GM18526 (cell line): Measurements from ENCODE around the gene ADGRB3.

ENCODE experiments used
- POLR2A ChIP-seq: IDR thresholded peaks from 3 replicates; pipeline ENCODE4 v1.6.1; 2011; ENCODE audit not compliant: insufficient read length; ENCODE audit errors: extremely low read depth

Gene ADGRB3

DNA sequence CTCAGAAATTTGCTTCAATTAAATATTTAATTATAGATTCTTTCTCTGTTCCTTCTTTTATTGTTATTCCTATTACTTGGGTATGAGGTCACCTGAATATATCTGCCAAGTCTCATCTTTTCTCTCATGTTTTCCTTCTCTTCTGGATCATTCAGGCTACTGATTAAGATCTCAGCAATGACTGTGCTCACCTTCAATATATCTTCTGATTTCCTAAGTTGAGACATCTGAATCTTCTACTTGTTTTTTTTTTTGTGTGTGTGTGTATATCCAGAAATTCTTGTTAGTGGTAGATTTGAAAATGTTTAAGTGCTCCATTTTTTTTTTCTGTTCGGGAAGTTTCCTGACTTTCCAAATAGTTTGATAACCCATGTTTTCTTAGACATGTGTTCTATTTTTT lies 108.0 kb downstream of the ADGRB3 start:
- TF ChIP-seq POLR2A, result no peak

DNA sequence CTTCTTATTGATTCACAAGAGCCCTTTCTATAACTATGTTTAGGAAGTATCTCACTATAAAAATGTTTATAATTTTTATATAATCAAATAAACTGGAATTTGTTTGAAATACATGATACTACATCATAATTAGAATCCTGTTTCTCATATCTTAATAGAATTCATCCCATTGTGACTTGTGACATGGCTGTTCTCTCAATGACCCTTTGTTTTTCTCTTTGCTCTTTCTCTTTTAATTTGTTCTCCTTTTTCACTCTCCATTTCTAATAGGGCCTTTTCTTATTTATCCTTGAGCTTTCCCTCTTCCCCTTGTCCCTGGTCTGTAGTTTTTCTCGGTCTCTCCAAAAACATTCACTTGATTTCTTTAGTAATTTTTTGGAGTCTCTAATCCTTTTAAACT lies 111.3 kb downstream of the ADGRB3 start:
- TF ChIP-seq POLR2A, result no peak

DNA sequence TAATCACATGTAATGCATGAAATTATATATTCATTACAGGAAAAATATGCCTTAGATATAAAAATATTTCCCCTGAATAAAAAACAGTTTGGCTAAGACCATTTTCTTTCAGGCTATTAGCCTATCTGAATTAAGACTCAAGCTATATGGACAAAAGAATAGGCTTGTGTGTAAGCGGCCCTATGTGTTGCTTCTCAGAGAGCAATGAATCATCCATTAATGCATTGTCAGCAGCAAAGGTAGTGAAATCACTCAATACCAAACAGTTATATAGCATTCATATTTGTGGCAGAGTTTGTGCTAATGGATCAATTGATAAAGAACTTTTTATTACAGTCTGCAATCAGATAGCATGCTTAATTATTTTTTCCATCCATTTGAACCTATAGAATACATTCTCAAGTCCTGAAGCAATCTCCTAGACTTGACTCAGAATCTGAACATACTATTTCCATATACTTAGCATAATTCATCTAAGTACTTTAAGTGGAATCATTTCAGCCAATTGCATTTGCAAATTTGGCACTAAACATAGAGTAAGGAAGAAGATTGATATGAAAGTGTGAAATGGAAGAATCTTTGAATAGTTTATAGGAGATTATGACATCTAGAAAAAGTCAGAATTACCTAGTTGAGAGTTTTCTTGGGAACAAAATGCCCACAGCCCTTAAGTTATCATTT lies 112.2 kb downstream of the ADGRB3 start:
- TF ChIP-seq POLR2A, result no peak

DNA sequence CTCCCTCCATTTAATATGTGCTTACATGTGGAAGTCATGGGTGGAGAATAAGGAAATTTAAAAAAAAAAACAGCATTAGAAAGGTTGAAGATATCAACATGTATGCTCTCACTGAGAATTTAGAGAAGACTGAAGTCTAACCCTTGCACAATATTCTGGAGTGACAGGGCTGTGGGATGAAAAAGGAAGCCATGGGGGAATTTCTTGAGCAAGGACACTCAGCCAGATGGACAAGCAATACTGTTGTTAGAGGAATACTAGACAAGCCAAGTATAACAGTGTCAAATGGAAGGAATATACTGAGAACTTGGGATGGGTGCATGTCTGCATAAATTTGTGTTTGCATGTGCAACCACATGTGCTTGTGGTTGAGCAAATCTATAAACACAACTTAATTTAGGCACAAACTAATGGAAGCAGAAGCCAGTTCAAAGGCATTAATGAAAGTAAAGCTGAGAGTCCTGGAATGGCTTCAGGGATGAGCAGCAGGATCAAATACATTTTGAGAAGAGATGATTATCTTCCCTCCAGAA lies 119.7 kb downstream of the ADGRB3 start:
- TF ChIP-seq POLR2A, result no peak

DNA sequence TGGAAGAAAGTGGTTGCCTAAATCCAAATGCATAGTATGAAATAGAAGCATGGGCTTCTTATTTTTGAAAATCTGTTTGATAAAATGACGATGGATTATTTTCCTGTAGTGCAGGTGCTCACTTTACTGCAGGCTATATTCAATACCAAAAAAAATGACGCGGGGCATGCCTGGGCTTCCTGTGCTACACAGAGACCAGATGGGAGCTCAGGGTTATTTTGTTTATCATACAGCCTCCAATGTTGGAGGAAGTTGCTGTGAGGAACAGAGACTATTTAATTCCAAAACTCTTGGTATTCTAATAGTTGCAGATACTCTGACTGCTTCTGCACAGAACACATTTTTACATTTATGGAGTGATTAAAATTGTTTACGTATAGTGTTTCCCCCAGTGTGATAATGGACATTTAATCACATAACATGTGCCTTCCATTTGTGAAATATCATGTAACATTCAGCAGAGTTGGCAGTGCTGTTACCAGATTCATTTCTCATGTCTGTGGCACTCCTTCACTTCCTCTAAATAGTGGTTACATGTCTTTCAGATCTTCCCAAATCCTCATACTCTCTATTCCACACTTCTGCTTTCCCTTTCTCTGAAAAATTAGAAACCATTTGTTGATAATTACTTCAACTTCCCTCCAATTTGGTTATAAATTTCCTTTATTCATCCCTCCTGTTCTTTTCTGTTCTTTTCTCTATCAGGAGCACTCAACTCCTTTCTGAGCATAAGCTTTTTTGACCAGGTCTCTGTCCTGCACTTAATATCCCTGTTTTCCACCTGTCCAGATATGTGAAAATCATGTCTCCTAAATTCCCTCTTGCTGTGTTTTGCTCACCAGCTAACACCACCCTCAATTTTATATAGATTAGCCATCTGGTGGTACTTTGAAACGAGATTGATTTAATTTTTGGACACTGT lies 121.6 kb downstream of the ADGRB3 start:
- TF ChIP-seq POLR2A, result no peak

DNA sequence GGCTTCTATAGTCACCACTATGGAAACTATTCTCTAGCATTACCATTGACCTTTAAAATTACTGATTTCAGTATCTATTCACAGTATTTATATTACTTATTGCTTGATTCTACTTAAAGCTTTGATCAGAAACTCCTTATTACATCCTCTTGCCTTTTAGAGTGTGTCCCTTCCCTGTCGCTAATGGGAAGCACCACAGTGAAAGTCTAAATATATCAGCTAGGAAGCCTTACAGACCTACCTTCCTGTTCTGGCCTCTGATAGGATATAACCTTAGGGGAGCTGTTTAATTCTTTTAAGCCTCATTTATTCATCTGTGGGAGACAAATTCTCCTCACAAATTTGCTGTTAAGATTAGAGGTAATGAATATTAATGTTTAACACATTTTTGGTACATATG lies 122.7 kb downstream of the ADGRB3 start:
- TF ChIP-seq POLR2A, result no peak

DNA sequence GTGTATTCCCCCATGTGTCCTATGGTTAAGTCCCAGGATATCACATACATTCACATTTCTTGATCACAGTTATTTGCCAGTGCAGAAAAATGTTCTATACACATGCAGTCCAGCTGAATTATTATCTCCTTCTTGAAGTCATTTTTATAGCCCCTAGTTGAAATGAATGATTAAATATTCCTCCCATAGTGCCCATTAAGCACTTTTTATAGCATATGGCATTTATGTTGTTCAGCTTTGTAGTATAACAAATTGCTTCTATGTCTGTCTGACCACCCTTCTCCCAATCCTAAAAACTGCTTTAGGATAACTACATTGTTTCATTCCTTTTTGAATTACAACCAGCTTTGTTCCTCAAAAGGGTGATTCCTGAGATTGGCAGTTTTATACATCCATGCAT lies 123.5 kb downstream of the ADGRB3 start:
- no peak for TF ChIP-seq POLR2A

DNA sequence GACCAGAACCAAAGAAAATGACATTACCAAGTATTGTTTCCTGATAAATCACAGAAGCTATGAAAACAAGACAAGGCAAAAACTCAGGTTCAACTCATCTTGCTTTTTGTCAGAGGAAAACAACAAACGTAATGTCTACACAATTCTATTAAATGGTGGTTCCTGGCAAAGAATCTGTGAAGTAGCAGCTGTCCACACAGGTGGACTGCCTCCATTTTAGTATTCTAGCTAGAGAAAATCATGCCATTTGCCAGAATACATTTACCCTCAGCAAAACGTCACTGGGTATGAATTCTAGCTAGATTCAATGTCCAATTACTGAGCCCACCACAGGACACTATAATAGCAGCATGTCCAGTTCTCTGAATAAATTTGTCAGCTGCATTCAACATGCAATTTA lies 125.4 kb downstream of the ADGRB3 start:
- TF ChIP-seq POLR2A, result no peak

DNA sequence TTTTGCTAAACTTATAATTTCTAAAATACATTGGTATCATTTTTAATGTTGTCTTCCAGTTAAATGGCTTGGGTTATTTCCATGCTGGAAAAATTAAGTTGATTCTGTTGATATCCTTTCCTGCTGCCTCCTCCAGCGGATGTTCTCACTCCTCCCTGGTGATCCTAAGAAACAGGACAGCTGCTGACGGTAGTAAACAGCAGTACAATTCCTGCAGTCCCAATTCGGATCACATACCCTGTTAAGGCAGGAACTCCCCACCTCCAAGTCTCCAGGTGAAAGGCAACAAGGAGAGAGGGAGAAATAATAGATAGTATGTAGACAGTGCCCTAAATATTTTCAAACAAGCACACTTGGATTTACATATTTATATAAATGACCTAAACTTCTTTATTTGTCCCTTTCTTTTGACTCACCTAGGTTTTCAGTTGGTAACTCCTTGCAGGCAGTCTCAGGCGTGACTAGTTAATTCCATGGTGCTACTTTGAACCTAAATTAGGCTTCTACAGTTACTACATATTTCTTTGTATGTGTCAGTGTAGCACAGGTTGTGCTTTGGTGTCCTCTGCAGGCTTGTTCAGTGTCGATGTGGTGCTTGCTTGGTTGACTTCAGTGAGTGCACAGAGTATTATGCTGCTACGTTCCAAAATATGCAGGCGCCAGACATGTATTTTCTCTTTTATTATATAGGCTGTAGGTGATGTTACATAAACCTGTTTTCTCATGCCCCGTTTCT lies 126.0 kb downstream of the ADGRB3 start:
- no peak for TF ChIP-seq POLR2A

DNA sequence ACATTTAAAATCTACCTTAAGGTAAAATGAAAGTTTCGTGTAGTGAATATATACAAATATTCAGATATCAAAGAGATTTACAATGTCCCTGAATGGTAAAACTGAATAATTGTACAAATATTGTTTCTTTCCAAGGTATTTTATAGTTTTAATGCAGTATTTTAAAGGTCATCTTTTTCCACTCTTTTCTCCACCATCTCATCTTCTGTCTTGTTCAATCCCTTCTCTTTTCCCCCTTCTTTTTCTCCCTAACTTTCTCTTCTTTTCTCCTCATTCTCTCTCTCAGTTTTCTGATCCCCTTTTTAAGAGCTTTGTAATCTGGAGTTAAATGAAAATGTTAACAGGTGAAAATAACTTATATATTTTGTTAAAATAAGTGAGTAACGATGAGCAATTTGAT lies 126.9 kb downstream of the ADGRB3 start:
- no peak for TF ChIP-seq POLR2A

DNA sequence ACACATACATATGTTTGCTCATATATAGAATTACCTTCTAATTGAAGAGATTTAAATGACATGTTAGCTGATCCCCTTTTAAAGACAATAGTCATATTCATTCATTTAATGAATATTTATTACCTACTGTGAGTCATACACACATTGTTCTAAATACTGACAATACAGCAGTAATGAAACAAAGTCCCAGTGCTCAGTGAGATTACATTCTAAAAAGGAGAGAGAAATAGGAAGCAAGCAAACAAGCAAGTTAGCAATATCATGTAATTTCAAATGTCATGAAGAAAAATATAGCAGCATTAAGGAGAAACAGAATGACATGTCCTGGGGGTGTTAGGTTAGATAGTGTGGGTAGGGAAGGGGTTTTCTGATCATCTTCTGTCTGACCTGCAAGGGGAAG lies 136.3 kb downstream of the ADGRB3 start:
- TF ChIP-seq POLR2A, result no peak

DNA sequence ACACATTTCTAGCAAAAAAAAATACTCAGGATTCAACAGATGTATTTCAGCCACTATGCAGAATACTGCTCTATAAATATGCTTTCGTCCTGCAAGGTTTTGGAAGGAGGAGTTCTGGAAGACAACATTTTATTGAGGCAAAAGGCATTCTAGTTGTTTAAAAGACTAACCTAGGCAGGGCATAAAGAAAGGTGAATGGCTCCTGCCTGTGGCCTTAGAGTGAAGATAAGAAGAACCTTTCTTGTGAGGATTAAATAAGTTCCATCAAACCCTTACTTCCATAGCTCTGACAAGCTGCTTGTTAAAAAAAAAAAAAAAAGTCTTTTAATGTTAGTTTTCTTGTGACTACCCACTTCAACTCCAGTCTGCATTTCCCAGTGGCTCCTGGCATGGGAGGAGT lies 139.8 kb downstream of the ADGRB3 start:
- no peak for TF ChIP-seq POLR2A

DNA sequence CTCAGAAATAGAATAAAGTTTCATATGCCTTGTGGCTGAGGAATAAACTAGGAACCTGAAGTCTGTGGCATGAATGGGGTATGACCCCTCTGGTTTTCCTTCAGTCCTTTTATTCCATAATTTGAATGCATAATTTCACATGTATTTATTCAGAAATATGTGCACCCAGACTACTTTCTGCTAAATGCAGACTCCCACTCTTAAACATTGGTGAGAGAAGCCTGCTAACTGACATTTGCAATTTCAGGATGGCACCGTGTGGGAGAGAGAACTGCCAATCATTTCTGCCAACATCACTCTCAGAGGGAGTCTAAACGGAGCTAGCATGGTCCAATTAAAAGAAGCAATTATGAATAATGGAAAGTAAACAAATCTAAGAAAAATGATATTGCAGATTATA lies 141.3 kb downstream of the ADGRB3 start:
- TF ChIP-seq POLR2A, result no peak

DNA sequence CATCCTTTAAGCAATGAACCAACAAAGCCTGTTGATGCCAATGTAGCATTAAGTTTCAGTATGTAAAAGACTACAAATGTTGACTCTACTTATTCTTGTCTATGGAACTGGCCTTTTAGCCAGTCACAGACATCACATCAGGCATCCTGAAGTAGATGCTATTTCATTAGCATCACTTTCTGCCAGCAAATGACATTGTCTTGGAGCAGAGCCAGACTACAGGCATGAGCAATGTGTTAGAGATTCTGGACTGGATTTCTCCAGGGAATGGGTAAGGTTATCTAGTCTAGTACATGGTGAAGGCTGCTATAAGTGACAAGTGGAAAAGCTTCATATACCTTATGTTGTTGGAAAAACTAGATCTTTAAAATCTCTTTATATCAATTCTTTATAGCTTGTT lies 142.9 kb downstream of the ADGRB3 start:
- TF ChIP-seq POLR2A, result no peak

DNA sequence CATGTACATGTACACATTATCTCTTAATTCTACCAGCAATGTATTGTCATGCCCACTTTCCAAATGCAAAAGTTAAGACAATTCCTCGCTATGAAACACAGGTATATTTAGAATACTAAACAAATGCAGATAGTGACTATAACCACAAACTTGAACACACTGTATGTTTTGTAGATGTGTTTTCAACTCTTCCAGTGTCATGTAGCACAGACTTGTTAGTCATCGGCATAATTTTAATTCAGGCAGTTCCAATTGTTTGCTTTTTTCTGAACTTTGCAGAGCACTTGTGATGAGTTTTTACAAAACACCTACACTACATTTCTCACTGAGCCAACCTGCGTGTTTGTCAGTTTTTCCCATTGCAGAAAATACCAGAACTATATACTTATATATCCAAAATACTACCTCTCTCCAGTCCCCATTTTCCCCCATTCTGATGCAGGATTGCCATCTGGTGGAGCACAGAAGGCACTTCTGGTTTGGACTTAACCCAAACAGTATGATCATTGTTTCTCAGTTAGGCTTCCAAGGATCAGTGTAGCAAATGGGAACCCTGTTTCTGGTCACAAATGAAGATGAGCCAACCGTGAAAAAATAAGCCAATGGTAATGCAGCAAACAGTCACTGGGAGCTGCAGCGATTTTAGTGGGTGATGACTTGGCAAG lies 143.4 kb downstream of the ADGRB3 start:
- TF ChIP-seq POLR2A, result no peak
